HG02763 (cell line): ENCODE results near the gene GPX3.

ENCODE experiments used
- ATAC-seq: cut with Tn5 transposase; IDR thresholded peaks from one replicate; pipeline ENCODE4 v1.9.1; 2021; ENCODE audit warnings: mild to moderate bottlenecking, moderate library complexity; ENCODE audit not compliant: unreplicated experiment

Gene GPX3

GRCh38 chr5:151056379-151057325 is 36.3 kb downstream of the GPX3 start:
- ATAC-seq = no peak

GRCh38 chr5:151058301-151058700 is 37.9 kb downstream of the GPX3 start:
- ATAC-seq = no peak

- no peak for ATAC-seq
These were observed 38.6 kb downstream of the GPX3 start for GRCh38 chr5:151058891-151059489.

GRCh38 chr5:151060742-151061141 is 40.4 kb downstream of the GPX3 start:
- no peak for ATAC-seq

- no peak for ATAC-seq
These were observed 42.2 kb downstream of the GPX3 start for GRCh38 chr5:151062405-151063141.

GRCh38 chr5:151063142-151063989 is 43.0 kb downstream of the GPX3 start:
- ATAC-seq = no peak

GRCh38 chr5:151064916-151065499 is 44.6 kb downstream of the GPX3 start:
- ATAC-seq = no peak

GRCh38 chr5:151065609-151066008 is 45.2 kb downstream of the GPX3 start:
- no peak for ATAC-seq

GRCh38 chr5:151066920-151067319 is 46.5 kb downstream of the GPX3 start:
- no peak for ATAC-seq

- ATAC-seq = peak; percentile 4
These were observed 47.4 kb downstream of the GPX3 start for GRCh38 chr5:151067632-151068432.

- ATAC-seq = peak; percentile 62
These were observed 48.2 kb downstream of the GPX3 start for GRCh38 chr5:151068433-151069197.

GRCh38 chr5:151070449-151070848 is 50.1 kb downstream of the GPX3 start:
- no peak for ATAC-seq

GRCh38 chr5:151071021-151071420 is 50.6 kb downstream of the GPX3 start:
- ATAC-seq = no peak

- ATAC-seq = no peak
These were observed 51.6 kb downstream of the GPX3 start for GRCh38 chr5:151071848-151072629.

- no peak for ATAC-seq
These were observed 52.2 kb downstream of the GPX3 start for GRCh38 chr5:151072630-151073025.

- no peak for ATAC-seq
These were observed 52.9 kb downstream of the GPX3 start for GRCh38 chr5:151073280-151073679.

- no peak for ATAC-seq
These were observed 54.2 kb downstream of the GPX3 start for GRCh38 chr5:151074557-151074956.
